H9 (cell line): ENCODE data around the gene CYP27B1. TPM values are rescaled to one million over a fixed set of nuclear protein-coding genes. Genes with fewer than 3 reads are reported as not detected.
A peak's percentile ranks its signal among the peaks of the same experiment; 100 is the strongest.

Experiments
- DNase-seq: peaks from one replicate; pipeline ENCODE4 v3.0.0-alpha.2; 2017
- H2AFZ ChIP-seq: one replicate; pipeline ENCODE4 v1.6.1; 2013; ENCODE audit warnings: mild to moderate bottlenecking, low read length, control low read depth, moderate library complexity
- H2AK5ac ChIP-seq: 2 replicates; pipeline ENCODE4 v1.6.1; 2013; ENCODE audit warnings: low read length, control low read depth, mixed read lengths; ENCODE audit not compliant: insufficient read length
- H2BK120ac ChIP-seq: one replicate; pipeline ENCODE4 v1.6.1; 2013; ENCODE audit warnings: low read depth, mild to moderate bottlenecking, low read length, control low read depth, inconsistent platforms; ENCODE audit not compliant: poor library complexity, severe bottlenecking
- H2BK12ac ChIP-seq: 2 replicates; pipeline ENCODE4 v1.6.1; 2013; ENCODE audit warnings: low read length, control low read depth, mixed read lengths, low read depth; ENCODE audit not compliant: insufficient read length
- H2BK15ac ChIP-seq: 2 replicates; pipeline ENCODE4 v1.6.1; 2013; ENCODE audit warnings: low read depth, low read length, control low read depth
- H2BK20ac ChIP-seq: one replicate; pipeline ENCODE4 v1.6.1; 2013; ENCODE audit warnings: low read depth, mild to moderate bottlenecking, low read length, control low read depth, inconsistent platforms; ENCODE audit not compliant: poor library complexity, severe bottlenecking
- H2BK5ac ChIP-seq: 2 replicates; pipeline ENCODE4 v1.6.1; 2013; ENCODE audit warnings: low read length, control low read depth, mixed read lengths; ENCODE audit not compliant: insufficient read length
- H3K14ac ChIP-seq: 2 replicates; pipeline ENCODE4 v1.6.1; 2013; ENCODE audit warnings: low read length, control low read depth; ENCODE audit not compliant: insufficient read depth
- H3K18ac ChIP-seq: 2 replicates; pipeline ENCODE4 v1.6.1; 2013; ENCODE audit warnings: low read depth, mild to moderate bottlenecking, mixed read lengths, low read length, control low read depth; ENCODE audit not compliant: insufficient read length
- H3K23ac ChIP-seq: 2 replicates; pipeline ENCODE4 v1.6.1; 2013; ENCODE audit warnings: low read length, control low read depth, mixed read lengths, low read depth; ENCODE audit not compliant: insufficient read length
- H3K23me2 ChIP-seq: 2 replicates; pipeline ENCODE4 v1.6.1; 2013; ENCODE audit warnings: low read depth, mild to moderate bottlenecking, mixed read lengths, low read length, control low read depth; ENCODE audit not compliant: insufficient read length, poor library complexity, severe bottlenecking
- H3K27ac ChIP-seq: 2 replicates; pipeline ENCODE4 v1.5.1; 2013; ENCODE audit warnings: low read length, control low read depth, mixed read lengths, low read depth; ENCODE audit not compliant: insufficient read length
- H3K27me3 ChIP-seq: 2 replicates; pipeline ENCODE4 v1.6.1; 2013; ENCODE audit warnings: low read length, control low read depth, inconsistent platforms; ENCODE audit not compliant: insufficient read depth
- H3K4ac ChIP-seq: 2 replicates; pipeline ENCODE4 v1.6.1; 2013; ENCODE audit warnings: low read depth, mild to moderate bottlenecking, control low read depth, inconsistent platforms, low read length, moderate library complexity
- H3K4me1 ChIP-seq: 2 replicates; pipeline ENCODE4 v1.6.1; 2013; ENCODE audit warnings: low read length, control low read depth, inconsistent platforms; ENCODE audit not compliant: insufficient read depth
- H3K4me2 ChIP-seq: 2 replicates; pipeline ENCODE4 v1.6.1; 2013; ENCODE audit warnings: low read length, control low read depth, mixed read lengths; ENCODE audit not compliant: insufficient read length, insufficient read depth
- H3K56ac ChIP-seq: 2 replicates; pipeline ENCODE4 v1.6.1; 2013; ENCODE audit warnings: low read depth, mild to moderate bottlenecking, mixed read lengths, low read length, control low read depth; ENCODE audit not compliant: insufficient read length
- H3K79me1 ChIP-seq: 2 replicates; pipeline ENCODE4 v1.6.1; 2013; ENCODE audit warnings: low read depth, mild to moderate bottlenecking, moderate library complexity, low read length, control low read depth, inconsistent platforms; ENCODE audit not compliant: insufficient read depth, poor library complexity, severe bottlenecking
- H3K79me2 ChIP-seq: 2 replicates; pipeline ENCODE4 v1.6.1; 2013; ENCODE audit warnings: low read length, control low read depth, inconsistent platforms; ENCODE audit not compliant: insufficient read depth
- H3K9ac ChIP-seq: 2 replicates; pipeline ENCODE4 v1.6.1; 2013; ENCODE audit warnings: low read length, control low read depth, mixed read lengths; ENCODE audit not compliant: insufficient read length; ENCODE audit errors: extremely low read depth
- H3K9me3 ChIP-seq: one replicate; pipeline ENCODE4 v1.6.1; 2013; ENCODE audit warnings: low read depth, low read length, inconsistent platforms; ENCODE audit not compliant: control insufficient read depth
- H3T11ph ChIP-seq: one replicate; pipeline ENCODE4 v1.6.1; 2013; ENCODE audit warnings: mild to moderate bottlenecking, low read length, control low read depth, inconsistent platforms
- H4K20me1 ChIP-seq: one replicate; pipeline ENCODE4 v1.6.1; 2013; ENCODE audit not compliant: control insufficient read depth, insufficient read length, insufficient read depth
- H4K5ac ChIP-seq: 2 replicates; pipeline ENCODE4 v1.6.1; 2013; ENCODE audit warnings: low read depth, mild to moderate bottlenecking, mixed read lengths, low read length, control low read depth; ENCODE audit not compliant: insufficient read length
- H4K8ac ChIP-seq: replicated peaks from 2 replicates; pipeline ENCODE4 v1.6.1; 2013; ENCODE audit warnings: low read length, control low read depth, mixed read lengths, low read depth; ENCODE audit not compliant: insufficient read length
- H4K91ac ChIP-seq: 2 replicates; pipeline ENCODE4 v1.6.1; 2013; ENCODE audit warnings: low read depth, mild to moderate bottlenecking, moderate library complexity, mixed read lengths, low read length, control low read depth; ENCODE audit not compliant: insufficient read length
- H3K27ac Mint-ChIP-seq, 3 experiments: 2 replicates in 2 of 3; 3 replicates in 1 of 3; pipeline ENCODE4 v1.8.0; 2020 to 2021; ENCODE audit warnings: mixed read lengths in 3 of 3, mild to moderate bottlenecking in 1 of 3, moderate library complexity in 1 of 3
- H3K27me3 Mint-ChIP-seq: 2 replicates; pipeline ENCODE4 v1.8.0; 2021; ENCODE audit warnings: low read depth, mild to moderate bottlenecking, moderate library complexity, mixed read lengths
- H3K36me3 Mint-ChIP-seq, 3 experiments: 2 replicates in 2 of 3; 3 replicates in 1 of 3; pipeline ENCODE4 v1.8.0; 2020 to 2021; ENCODE audit warnings: low read depth in 3 of 3, mixed read lengths in 3 of 3; ENCODE audit not compliant: insufficient read depth in 1 of 3
- H3K4me1 Mint-ChIP-seq, 2 experiments: 2 replicates each; pipeline ENCODE4 v1.8.0; 2020; ENCODE audit warnings: mixed read lengths in 2 of 2
- H3K4me3 Mint-ChIP-seq, 2 experiments: 2 replicates in 1 of 2; 3 replicates in 1 of 2; pipeline ENCODE4 v1.8.0; 2020 to 2021; ENCODE audit warnings: mild to moderate bottlenecking in 2 of 2, mixed read lengths in 2 of 2, moderate library complexity in 1 of 2
- H3K9me3 Mint-ChIP-seq, 2 experiments: 2 replicates in 1 of 2; 3 replicates in 1 of 2; pipeline ENCODE4 v1.8.0; 2020; ENCODE audit warnings: mild to moderate bottlenecking in 2 of 2, mixed read lengths in 2 of 2, moderate library complexity in 1 of 2
- CTCF ChIP-seq: fragments of 200-600 bp; sonication (generic); conservative IDR thresholded peaks from 3 replicates; pipeline ENCODE4 v1.8.0; 2021; ENCODE audit warnings: antibody characterized with exemption, mild to moderate bottlenecking
- WGBS: extraction: QIAGEN DNeasy Blood & Tissue Kit; methylation state at CpG from one replicate; pipeline ENCODE4 v1.1.7; 2013; ENCODE audit warnings: missing lambda C conversion rate, low lambda C conversion rate, mixed read lengths; ENCODE audit not compliant: insufficient read length; ENCODE audit errors: extremely low coverage; 5-methylcytosine and 5-hydroxymethylcytosine counted together
- total RNA-seq: library from RNA; stranded (reverse); gene quantifications from 2 replicates; pipeline ENCODE4 v1.2.1, GENCODE V29; 2021

Gene CYP27B1
- total RNA-seq, 1 experiment from 2014 or later: 6.1 TPM

- Histone ChIP-seq H4K91ac (no peak overlapping the region), H3K27ac (no peak overlapping the region), H3K9ac (no peak overlapping the region), H2BK20ac (no peak overlapping the region), H3K56ac (no peak overlapping the region), H2BK120ac (no peak overlapping the region), H3K4me2 (peak overlapping the region; percentile 70), H3K79me2 (peaks cover 5% of the 10 kb centered on the region; the same call in 1 of the 2 replicates), H3K4ac (no peak overlapping the region), H2AFZ (no peak overlapping the region), H4K8ac (no peak overlapping the region), H2AK5ac (no peak overlapping the region), H3T11ph (no peak overlapping the region), H3K4me1 (peaks cover 5% of the 10 kb centered on the region; the same call in 1 of the 2 replicates), H3K79me1 (no peaks in the 10 kb centered on the region), H4K5ac (no peak overlapping the region), H3K23ac (no peak overlapping the region), H4K20me1 (no peaks in the 10 kb centered on the region), H2BK15ac (no peak overlapping the region), H2BK5ac (no peak overlapping the region), H3K23me2 (peaks cover 6% of the 10 kb centered on the region), H2BK12ac (no peak overlapping the region), H3K27me3 (peaks cover 4% of the 10 kb centered on the region), H3K9me3 (no peaks in the 10 kb centered on the region), H3K14ac (no peak overlapping the region), H3K18ac (no peak overlapping the region)
- WGBS: no CpG with 5 or more reads among the region's 3 CpGs
- H3K4me3 Mint-ChIP-seq: peak overlapping the region; percentile 86 to 92
- peak overlapping the region in 2 of 3 experiments; percentile 99; a peak in 2 of 7 replicates for H3K27ac Mint-ChIP-seq
- no peak for DNase-seq
- no peaks in the 10 kb centered on the region for H3K9me3 Mint-ChIP-seq
- peaks cover 24% of the 10 kb centered on the region for H3K27me3 Mint-ChIP-seq
- peaks cover 14 to 17% of the 10 kb centered on the region in 2 experiments for H3K4me1 Mint-ChIP-seq
- no peak for TF ChIP-seq CTCF
- peaks cover 25 to 53% (median 50%) of the 10 kb centered on the region in 3 experiments; a peak in 6 of 7 replicates for H3K36me3 Mint-ChIP-seq
Observed at GRCh38 chr12:57746025-57746424, 20.9 kb downstream of the CYP27B1 start.
